GM21447 (cell line): ENCODE measurements around the gene PXK.
A peak's percentile ranks its signal among the peaks of the same experiment; 100 is the strongest.
"Not testable (repeated sequence)": the region's sequence is repeated elsewhere in the genome, so short reads cannot be mapped to it uniquely, and the experiment has no call there.

ENCODE experiments used
- ATAC-seq: cut with Tn5 transposase; IDR thresholded peaks from one replicate; pipeline ENCODE4 v1.9.1; 2021; ENCODE audit not compliant: unreplicated experiment

PXK gene

GRCh38 chr3:58416191-58416590 is 83.5 kb downstream of the PXK start:
- no peak for ATAC-seq

GRCh38 chr3:58417075-58417474 is 84.4 kb downstream of the PXK start:
- no peak for ATAC-seq

- no peak for ATAC-seq
These were observed 85.5 kb downstream of the PXK start for GRCh38 chr3:58418227-58418626.

GRCh38 chr3:58419780-58420507 is 87.3 kb downstream of the PXK start:
- peak; percentile 78 for ATAC-seq

- ATAC-seq = no peak
These were observed 88.3 kb downstream of the PXK start for GRCh38 chr3:58421004-58421403.

- ATAC-seq = no peak
These were observed 90.1 kb downstream of the PXK start for GRCh38 chr3:58422756-58423325.

- no peak for ATAC-seq
These were observed 91.9 kb downstream of the PXK start for GRCh38 chr3:58424613-58425012.

GRCh38 chr3:58425782-58426181 is 93.1 kb downstream of the PXK start:
- ATAC-seq = no peak

GRCh38 chr3:58427661-58428361 is 95.1 kb downstream of the PXK start:
- no peak for ATAC-seq

GRCh38 chr3:58429657-58430056 is 97.0 kb downstream of the PXK start:
- peak; percentile 59 for ATAC-seq

GRCh38 chr3:58432905-58433304 is 100.2 kb downstream of the PXK start:
- ATAC-seq = no peak

- peak; percentile 93 for ATAC-seq
These were observed 100.9 kb downstream of the PXK start, which contains the start of gene PDHB for GRCh38 chr3:58433400-58434167. PDHB (minus strand) TSS chr3:58433832; CDS start chr3:58433809, 23 bp downstream.

GRCh38 chr3:58434168-58434504 is 101.4 kb downstream of the PXK start:
- ATAC-seq = no peak

GRCh38 chr3:58434511-58434910 is 101.8 kb downstream of the PXK start:
- ATAC-seq = no peak

GRCh38 chr3:58434990-58435389 is 102.3 kb downstream of the PXK start:
- no peak for ATAC-seq

- ATAC-seq = not testable (repeated sequence)
These were observed 104.6 kb downstream of the PXK start for GRCh38 chr3:58437276-58437675.

GRCh38 chr3:58440996-58441355 is 108.3 kb downstream of the PXK start:
- not testable (repeated sequence) for ATAC-seq

GRCh38 chr3:58441514-58442450 is 109.1 kb downstream of the PXK start:
- no peak for ATAC-seq

- ATAC-seq = no peak
These were observed 119.5 kb downstream of the PXK start for GRCh38 chr3:58452176-58452575.

- ATAC-seq = no peak
These were observed 126.5 kb downstream of the PXK start for GRCh38 chr3:58459160-58459559.

GRCh38 chr3:58462829-58463180 is 130.1 kb downstream of the PXK start:
- no peak for ATAC-seq
